Measurements from ENCODE around the gene DDC. TPM values are rescaled to one million over a fixed set of nuclear protein-coding genes. Genes with fewer than 3 reads are reported as not detected.
"Not testable (repeated sequence)": the region's sequence is repeated elsewhere in the genome, so short reads cannot be mapped to it uniquely, and the experiment has no call there.

Gene DDC
- total and polyA plus RNA-seq, 10 donors, result 0.03 to 0.55 (median 0.29) TPM; not detected in 4

DNA sequence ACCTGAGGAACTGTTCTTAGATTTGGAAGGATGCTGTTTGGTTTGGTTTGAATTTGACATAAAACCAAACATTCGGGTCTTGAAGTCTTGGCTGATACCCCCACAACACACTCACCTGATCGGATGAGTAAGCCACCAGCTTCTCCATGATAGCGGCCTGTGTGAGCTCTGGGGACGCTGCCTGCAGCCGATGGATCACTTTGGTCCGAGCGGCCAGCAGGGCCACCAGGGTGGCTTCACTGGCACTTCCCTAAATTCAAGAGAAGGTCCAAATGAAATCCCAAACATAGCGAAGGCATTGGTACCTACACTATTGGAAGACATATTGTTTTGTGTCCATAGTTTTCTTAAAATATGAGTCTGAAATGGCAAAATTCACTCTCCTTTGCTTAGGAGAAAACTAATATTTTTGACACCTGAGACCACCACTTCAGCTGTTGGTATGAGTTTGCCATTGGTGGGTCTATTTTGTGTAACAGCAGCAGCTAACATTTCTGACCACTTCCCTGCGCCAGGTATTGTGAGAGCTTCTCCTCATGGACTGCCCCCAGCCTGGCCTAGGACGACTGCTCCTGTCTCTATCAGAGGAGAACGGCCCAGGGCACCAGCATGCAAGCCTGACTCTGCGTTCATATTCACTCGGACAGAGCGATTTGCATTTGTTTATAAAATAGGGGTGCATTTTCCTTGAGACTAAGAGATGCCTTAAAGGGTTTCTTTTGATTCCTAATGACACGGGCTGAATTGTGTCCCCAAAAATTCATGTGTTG lies 35.9 kb downstream of the DDC start:
- DNase-seq, result no peak
- 79 to 92% (median 91%) methylated on average over 15 of the region's 15 CpGs for WGBS, 5 donors
- intact Hi-C loops (cut with DNase I; ENCODE audit: low total_unique reads), result no loop called here

DNA sequence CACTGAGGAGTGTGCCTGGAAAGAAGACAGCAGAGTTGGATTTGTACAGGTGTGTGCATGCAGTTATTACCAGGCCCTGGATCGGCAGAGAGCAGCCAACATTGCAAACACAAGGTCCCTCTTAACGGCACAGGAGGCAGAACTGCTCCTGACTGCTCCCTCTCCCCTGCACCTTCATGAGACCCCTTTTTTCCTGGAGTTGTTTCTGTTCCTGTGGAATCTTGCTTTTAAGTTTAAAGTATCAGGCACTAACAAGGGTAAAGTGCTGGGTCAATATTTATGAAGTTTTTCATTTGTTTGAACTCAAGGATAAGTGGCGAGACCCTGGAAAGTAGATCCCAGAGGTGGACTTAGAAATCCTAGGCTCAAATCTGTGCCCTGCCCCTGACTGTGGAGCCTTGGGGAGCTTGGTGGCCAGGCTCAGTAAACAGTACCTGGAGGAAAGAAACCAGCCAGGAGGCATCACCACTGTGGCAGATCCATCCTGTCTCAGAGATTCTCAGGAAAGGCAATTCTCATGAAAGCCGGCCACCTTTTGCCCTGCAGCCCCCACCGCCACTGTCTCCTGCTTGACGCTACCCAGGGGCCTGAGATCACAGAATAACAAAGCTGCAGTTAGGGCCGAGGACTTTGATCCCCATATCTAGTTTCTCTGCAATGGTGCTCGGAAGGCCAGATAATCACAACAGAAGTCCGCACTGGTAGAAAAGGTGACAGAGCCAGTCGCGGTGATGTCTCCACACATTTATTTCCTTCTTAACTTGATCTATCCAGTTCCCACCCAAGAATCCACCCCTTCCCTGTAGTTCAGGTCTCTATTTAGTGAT lies 36.7 kb downstream of the DDC start:
- WGBS, 5 donors, result 69 to 78% (median 73%) methylated on average over 11 of the region's 11 CpGs
- no peaks in the 10 kb centered on the region for H3K36me3 ChIP-seq
- no peaks in the 10 kb centered on the region for H3K4me1 ChIP-seq
- intact Hi-C loops (cut with DNase I; ENCODE audit: low total_unique reads), result no loop called here
- H3K4me3 ChIP-seq, result no peak overlapping the region
- H3K27ac ChIP-seq, result no peak overlapping the region
- H3K9me3 ChIP-seq, result no peaks in the 10 kb centered on the region
- TF ChIP-seq POLR2A (IDR thresholded peaks at IDR 0.05) (no peak), POLR2AphosphoS5 (IDR thresholded peaks at IDR 0.05) (no peak)
- H3K27me3 ChIP-seq (replicated peaks in 1 of 7), result peaks cover 0 to 4% (median 0%) of the 10 kb centered on the region in 7 donors
- no peak for DNase-seq

More for the DNA sequence above, 35.9 kb downstream of the DDC start:
- Histone ChIP-seq H3K4me3 (no peak overlapping the region), H3K27ac (no peak overlapping the region), H3K9me3 (no peaks in the 10 kb centered on the region), H3K36me3 (no peaks in the 10 kb centered on the region), H3K27me3 (replicated peaks in 1 of 7) (peaks cover 0 to 4% (median 0%) of the 10 kb centered on the region in 7 donors), H3K4me1 (no peaks in the 10 kb centered on the region)
- TF ChIP-seq POLR2AphosphoS5 (IDR thresholded peaks at IDR 0.05) (no peak), POLR2A (IDR thresholded peaks at IDR 0.05) (no peak)
- TF ChIP-seq, protein P1, sequence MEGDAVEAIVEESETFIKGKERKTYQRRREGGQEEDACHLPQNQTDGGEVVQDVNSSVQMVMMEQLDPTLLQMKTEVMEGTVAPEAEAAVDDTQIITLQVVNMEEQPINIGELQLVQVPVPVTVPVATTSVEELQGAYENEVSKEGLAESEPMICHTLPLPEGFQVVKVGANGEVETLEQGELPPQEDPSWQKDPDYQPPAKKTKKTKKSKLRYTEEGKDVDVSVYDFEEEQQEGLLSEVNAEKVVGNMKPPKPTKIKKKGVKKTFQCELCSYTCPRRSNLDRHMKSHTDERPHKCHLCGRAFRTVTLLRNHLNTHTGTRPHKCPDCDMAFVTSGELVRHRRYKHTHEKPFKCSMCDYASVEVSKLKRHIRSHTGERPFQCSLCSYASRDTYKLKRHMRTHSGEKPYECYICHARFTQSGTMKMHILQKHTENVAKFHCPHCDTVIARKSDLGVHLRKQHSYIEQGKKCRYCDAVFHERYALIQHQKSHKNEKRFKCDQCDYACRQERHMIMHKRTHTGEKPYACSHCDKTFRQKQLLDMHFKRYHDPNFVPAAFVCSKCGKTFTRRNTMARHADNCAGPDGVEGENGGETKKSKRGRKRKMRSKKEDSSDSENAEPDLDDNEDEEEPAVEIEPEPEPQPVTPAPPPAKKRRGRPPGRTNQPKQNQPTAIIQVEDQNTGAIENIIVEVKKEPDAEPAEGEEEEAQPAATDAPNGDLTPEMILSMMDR (IDR thresholded peaks at IDR 0.05 in 8 of 11, conservative IDR thresholded peaks at IDR 0.05 in 3 of 11), result no peak

DNA sequence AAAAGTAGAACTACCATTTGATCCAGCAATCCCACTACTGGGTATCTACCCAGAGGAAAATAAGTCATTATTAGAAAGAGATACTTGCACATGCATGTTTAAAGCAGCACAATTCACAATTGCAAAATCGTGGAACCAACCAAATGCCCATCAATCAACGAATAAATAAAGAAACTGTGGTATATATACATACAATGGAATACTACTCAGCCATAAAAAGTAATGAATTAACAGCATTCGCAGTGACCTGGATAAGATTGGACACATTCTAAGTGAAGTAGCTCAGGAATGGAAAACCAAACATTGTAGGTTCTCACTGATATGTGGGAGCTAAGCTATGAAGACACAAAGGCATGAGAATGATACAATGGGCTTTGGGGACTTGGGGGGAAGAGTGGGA lies 45.9 kb downstream of the DDC start:
- intact Hi-C loops (cut with DNase I; ENCODE audit: low total_unique reads); H3K4me3 ChIP-seq; DNase-seq; H3K36me3 ChIP-seq; H3K4me1 ChIP-seq; H3K27me3 ChIP-seq (replicated peaks in 1 of 7); H3K27ac ChIP-seq: not testable (repeated sequence)
- H3K9me3 ChIP-seq, result peaks cover 0 to 19% (median 2%) of the 10 kb centered on the region in 8 donors
- WGBS, 5 donors, result 61 to 80% (median 76%) methylated on average over 3 of the region's 3 CpGs

DNA sequence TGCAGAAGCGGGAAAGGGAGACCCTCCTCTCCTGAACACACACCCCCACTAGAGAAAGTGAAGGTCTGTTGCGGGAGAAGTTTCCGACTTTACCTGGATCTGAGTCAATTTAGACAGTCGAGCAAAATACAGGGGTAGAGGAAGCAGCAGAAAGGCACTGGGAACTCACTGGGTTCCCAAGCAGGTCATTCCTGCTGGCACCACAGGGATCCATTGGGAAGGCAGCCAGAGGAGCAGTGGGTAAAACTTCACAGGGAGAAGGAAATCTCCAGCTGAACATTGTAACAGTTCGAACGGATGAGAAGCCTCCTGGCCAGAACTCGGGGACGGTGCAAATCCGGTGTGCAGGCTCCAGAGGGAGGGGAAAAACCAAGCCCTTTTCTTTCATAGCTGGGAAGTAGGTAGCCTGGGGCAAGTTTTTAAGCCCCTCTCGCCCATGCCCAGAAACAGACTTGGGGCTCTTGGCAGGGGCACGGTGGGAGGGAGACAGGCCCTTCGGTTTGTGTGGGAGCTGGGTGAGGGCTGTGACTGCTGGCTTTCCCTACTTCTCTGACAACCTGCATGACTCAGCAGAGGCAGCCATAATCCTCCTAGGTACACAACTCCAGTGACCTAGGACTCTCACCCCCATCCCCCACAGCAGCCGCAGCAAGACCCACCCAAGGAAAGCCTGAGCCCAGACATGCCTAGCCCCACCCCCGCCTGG lies 51.9 kb downstream of the DDC start:
- H3K4me1 ChIP-seq, result no peaks in the 10 kb centered on the region
- TF ChIP-seq, protein P1 (IDR thresholded peaks at IDR 0.05 in 8 of 11, conservative IDR thresholded peaks at IDR 0.05 in 3 of 11), result no peak
- TF ChIP-seq POLR2A (IDR thresholded peaks at IDR 0.05) (no peak), POLR2AphosphoS5 (IDR thresholded peaks at IDR 0.05) (no peak)
- H3K9me3 ChIP-seq, result peaks cover 0 to 10% (median 2%) of the 10 kb centered on the region in 8 donors
- intact Hi-C loops (cut with DNase I; ENCODE audit: low total_unique reads), result no loop called here
- DNase-seq, result peak; percentile 52
- peaks cover 0 to 9% (median 0%) of the 10 kb centered on the region in 7 donors for H3K27me3 ChIP-seq (replicated peaks in 1 of 7)
- H3K27ac ChIP-seq, result no peak overlapping the region
- 87 to 95% (median 93%) methylated on average over 12 to 14 of the region's 14 CpGs for WGBS, 5 donors
- no peaks in the 10 kb centered on the region for H3K36me3 ChIP-seq
- no peak overlapping the region for H3K4me3 ChIP-seq
